DOHH2 (cell line): Measurements from ENCODE around the gene USP6NL.

Experiments
- H3F3A ChIP-seq: fragments of 200-600 bp; sonication (generic), shearing (Covaris generic); 2 replicates; pipeline ENCODE4 v1.6.0; 2016; ENCODE audit warnings: antibody characterized with exemption, mild to moderate bottlenecking; ENCODE audit not compliant: control insufficient read depth, insufficient read depth
- H3K27ac ChIP-seq: fragments of 200-600 bp; sonication (generic); 2 replicates; pipeline ENCODE4 v1.5.1; 2014; ENCODE audit warnings: low read depth, mild to moderate bottlenecking, low read length, moderate library complexity
- H3K27me3 ChIP-seq: fragments of 200-600 bp; sonication (generic); 2 replicates; pipeline ENCODE4 v1.6.1; 2014; ENCODE audit warnings: mild to moderate bottlenecking, low read length, mixed read lengths; ENCODE audit not compliant: control insufficient read depth
- H3K36me3 ChIP-seq: fragments of 200-600 bp; sonication (generic); 2 replicates; pipeline ENCODE4 v1.6.1; 2014; ENCODE audit warnings: mild to moderate bottlenecking, low read length, moderate library complexity, mixed read lengths; ENCODE audit not compliant: control insufficient read depth
- H3K4me1 ChIP-seq: fragments of 200-600 bp; sonication (generic); 2 replicates; pipeline ENCODE4 v1.6.1; 2014; ENCODE audit warnings: mild to moderate bottlenecking, low read length, mixed read lengths; ENCODE audit not compliant: control insufficient read depth
- H3K4me2 ChIP-seq: fragments of 200-600 bp; sonication (generic); 2 replicates; pipeline ENCODE4 v1.6.0; 2014; ENCODE audit warnings: mild to moderate bottlenecking, low read length, moderate library complexity
- H3K4me3 ChIP-seq: fragments of 200-600 bp; sonication (generic); 2 replicates; pipeline ENCODE4 v1.5.1; 2014; ENCODE audit warnings: mild to moderate bottlenecking, low read length, mixed read lengths
- H3K79me2 ChIP-seq: fragments of 200-600 bp; sonication (generic); 2 replicates; pipeline ENCODE4 v1.6.1; 2014; ENCODE audit warnings: mild to moderate bottlenecking, low read length, mixed read lengths; ENCODE audit not compliant: control insufficient read depth
- H3K9me2 ChIP-seq: fragments of 200-600 bp; sonication (generic); replicated peaks from 2 replicates; pipeline ENCODE4 v1.6.1; 2014; ENCODE audit warnings: mild to moderate bottlenecking, low read length, mixed read lengths; ENCODE audit not compliant: control insufficient read depth
- H3K9me3 ChIP-seq: fragments of 200-600 bp; sonication (generic); 2 replicates; pipeline ENCODE4 v1.6.1; 2014; ENCODE audit warnings: antibody characterized with exemption, low read length, mixed read lengths; ENCODE audit not compliant: control insufficient read depth, insufficient read depth
- H4K20me1 ChIP-seq: fragments of 200-600 bp; sonication (generic); 2 replicates; pipeline ENCODE4 v1.6.0; 2014; ENCODE audit warnings: low read depth, mild to moderate bottlenecking, antibody characterized with exemption, low read length, moderate library complexity; ENCODE audit not compliant: control insufficient read depth, insufficient read depth
- CTCF ChIP-seq: fragments of 200-600 bp; sonication (generic); IDR thresholded peaks from one replicate; pipeline ENCODE4 v1.5.1; 2014; ENCODE audit warnings: antibody characterized with exemption, mild to moderate bottlenecking, low read depth, low read length; ENCODE audit not compliant: poor library complexity, severe bottlenecking
- EZH2phosphoT487 ChIP-seq: fragments of 200-600 bp; sonication (generic); IDR thresholded peaks from 2 replicates; pipeline ENCODE4 v1.6.1; 2017; ENCODE audit warnings: borderline replicate concordance, mild to moderate bottlenecking, antibody characterized with exemption, low read length, moderate library complexity, mixed read lengths

Gene USP6NL

GRCh38 chr10:11510281-11510680 lies 101.2 kb downstream of the USP6NL start:
- TF ChIP-seq CTCF (no peak), EZH2phosphoT487 (no peak)
- H3K4me3 ChIP-seq, result no peak overlapping the region
- no peak overlapping the region for H3K4me2 ChIP-seq
- peaks cover 1% of the 10 kb centered on the region for H3K4me1 ChIP-seq
- peaks cover 51% of the 10 kb centered on the region for H3K79me2 ChIP-seq
- H3K27ac ChIP-seq, result no peak overlapping the region
- peaks cover 13% of the 10 kb centered on the region; the same call in 1 of the 2 replicates for H3F3A ChIP-seq
- H3K9me2 ChIP-seq, result no peaks in the 10 kb centered on the region
- peaks cover 2% of the 10 kb centered on the region for H4K20me1 ChIP-seq
- peaks cover 63% of the 10 kb centered on the region for H3K36me3 ChIP-seq
- H3K9me3 ChIP-seq, result no peaks in the 10 kb centered on the region
- H3K27me3 ChIP-seq, result no peaks in the 10 kb centered on the region

GRCh38 chr10:11509036-11509435 lies 102.4 kb downstream of the USP6NL start:
- Histone ChIP-seq H3K27ac (no peak overlapping the region), H3F3A (peaks cover 14% of the 10 kb centered on the region; the same call in 1 of the 2 replicates), H3K4me1 (no peaks in the 10 kb centered on the region), H3K9me3 (no peaks in the 10 kb centered on the region), H3K36me3 (peaks cover 64% of the 10 kb centered on the region), H3K79me2 (peaks cover 49% of the 10 kb centered on the region), H3K9me2 (no peaks in the 10 kb centered on the region), H3K27me3 (no peaks in the 10 kb centered on the region), H4K20me1 (peaks cover 2% of the 10 kb centered on the region), H3K4me2 (no peak overlapping the region), H3K4me3 (no peak overlapping the region)
- TF ChIP-seq EZH2phosphoT487 (no peak), CTCF (no peak)

GRCh38 chr10:11506247-11506789 lies 105.1 kb downstream of the USP6NL start:
- H3K9me2 ChIP-seq, result no peaks in the 10 kb centered on the region
- H3K4me1 ChIP-seq, result no peaks in the 10 kb centered on the region
- no peak overlapping the region for H3K4me3 ChIP-seq
- peaks cover 15% of the 10 kb centered on the region; the same call in 1 of the 2 replicates for H3F3A ChIP-seq
- H3K27ac ChIP-seq, result no peak overlapping the region
- H3K36me3 ChIP-seq, result peaks cover 64% of the 10 kb centered on the region
- TF ChIP-seq EZH2phosphoT487 (no peak), CTCF (no peak)
- peaks cover 2% of the 10 kb centered on the region; the same call in 1 of the 2 replicates for H4K20me1 ChIP-seq
- H3K79me2 ChIP-seq, result peaks cover 31% of the 10 kb centered on the region
- H3K9me3 ChIP-seq, result no peaks in the 10 kb centered on the region
- no peak overlapping the region for H3K4me2 ChIP-seq
- no peaks in the 10 kb centered on the region for H3K27me3 ChIP-seq
